Right forelimb (tissue), 1 donor: ENCODE measurements around the gene KRTAP16-1.
"Not testable (repeated sequence)": the region's sequence is repeated elsewhere in the genome, so short reads cannot be mapped to it uniquely, and the experiment has no call there.

Experiments used
- DNase-seq: peaks from one replicate; pipeline ENCODE4 v3.0.0-alpha.2; 2018

The KRTAP16-1 gene, protein sequence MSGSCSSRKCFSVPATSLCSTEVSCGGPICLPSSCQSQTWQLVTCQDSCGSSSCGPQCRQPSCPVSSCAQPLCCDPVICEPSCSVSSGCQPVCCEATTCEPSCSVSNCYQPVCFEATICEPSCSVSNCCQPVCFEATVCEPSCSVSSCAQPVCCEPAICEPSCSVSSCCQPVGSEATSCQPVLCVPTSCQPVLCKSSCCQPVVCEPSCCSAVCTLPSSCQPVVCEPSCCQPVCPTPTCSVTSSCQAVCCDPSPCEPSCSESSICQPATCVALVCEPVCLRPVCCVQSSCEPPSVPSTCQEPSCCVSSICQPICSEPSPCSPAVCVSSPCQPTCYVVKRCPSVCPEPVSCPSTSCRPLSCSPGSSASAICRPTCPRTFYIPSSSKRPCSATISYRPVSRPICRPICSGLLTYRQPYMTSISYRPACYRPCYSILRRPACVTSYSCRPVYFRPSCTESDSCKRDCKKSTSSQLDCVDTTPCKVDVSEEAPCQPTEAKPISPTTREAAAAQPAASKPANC

DNA sequence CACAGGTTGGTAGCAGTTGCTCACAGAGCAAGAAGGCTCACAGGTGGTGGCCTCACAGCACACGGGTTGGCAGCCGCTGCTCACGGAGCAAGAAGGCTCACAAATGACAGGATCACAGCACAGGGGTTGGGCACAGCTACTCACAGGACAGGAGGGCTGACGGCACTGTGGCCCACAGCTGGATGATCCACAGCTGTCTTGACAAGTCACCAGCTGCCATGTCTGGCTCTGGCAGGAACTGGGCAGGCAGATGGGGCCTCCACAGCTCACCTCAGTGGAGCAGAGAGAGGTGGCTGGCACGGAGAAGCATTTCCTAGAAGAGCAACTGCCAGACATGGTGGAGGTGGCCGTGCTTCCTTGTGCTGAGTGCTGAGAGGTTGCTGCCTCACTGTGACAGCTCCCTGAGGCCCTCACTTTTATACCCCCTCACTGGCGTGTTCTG, at the start of gene KRTAP16-1:
KRTAP16-1 (minus strand) TSS at position 392 of the 442 bp plus-strand sequence; CDS start at position 336, 56 bp downstream.
- no peak for DNase-seq

DNA sequence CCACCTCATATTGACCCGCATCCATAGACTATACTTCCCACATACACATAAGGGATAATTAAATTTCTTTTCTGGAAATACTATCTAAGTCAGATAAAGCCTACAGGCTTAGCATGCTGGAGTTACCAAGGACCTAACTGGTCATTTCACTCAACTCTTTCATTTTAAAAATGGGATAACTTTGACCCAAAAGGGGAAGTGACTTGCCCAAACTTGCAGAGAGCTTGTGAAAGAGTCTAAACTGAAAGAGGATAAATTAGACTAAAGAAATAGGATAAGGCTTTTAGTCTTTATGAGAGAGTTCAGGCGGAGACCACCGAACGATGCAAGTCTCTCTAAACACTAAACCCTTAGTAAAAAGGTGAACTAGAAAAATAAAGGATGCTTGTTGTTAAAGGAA, 45.4 kb upstream of the KRTAP16-1 start:
- DNase-seq: no peak

DNA sequence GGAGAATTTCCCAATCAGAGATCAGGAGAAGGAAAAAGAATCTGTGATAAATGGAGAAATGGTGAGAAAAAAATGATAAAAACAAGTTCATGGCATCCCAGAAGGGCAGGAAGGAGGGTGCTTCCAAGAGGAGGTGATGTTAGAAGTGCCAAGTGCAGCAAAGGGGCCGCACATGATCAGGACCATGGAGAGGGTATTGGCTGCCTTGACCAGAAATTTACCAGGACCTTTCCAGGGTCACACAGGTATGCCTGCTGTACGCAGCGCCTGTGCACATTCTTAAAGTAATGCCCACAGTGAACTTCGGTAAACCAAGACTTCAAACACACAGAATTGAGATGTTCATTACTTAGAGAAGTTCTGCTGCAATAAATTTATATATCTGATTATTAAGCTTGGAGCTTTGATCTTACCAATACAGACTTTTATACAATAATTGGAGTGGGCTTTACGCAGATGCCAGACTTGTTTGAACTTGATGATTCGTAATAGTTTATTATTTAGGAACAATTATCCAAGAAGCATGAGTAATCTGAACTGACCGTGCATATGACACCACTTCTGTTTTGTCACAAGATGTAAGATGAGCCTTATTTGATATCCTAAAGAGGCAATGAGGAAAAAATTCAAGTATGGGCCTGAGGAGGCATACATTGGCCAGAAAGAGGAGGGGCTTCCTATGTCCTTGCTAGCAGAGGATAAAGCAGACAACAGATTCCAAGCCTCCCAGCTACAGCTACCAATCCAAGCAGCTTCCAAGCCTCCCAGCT, 43.7 kb upstream of the KRTAP16-1 start:
- DNase-seq: no peak

DNA sequence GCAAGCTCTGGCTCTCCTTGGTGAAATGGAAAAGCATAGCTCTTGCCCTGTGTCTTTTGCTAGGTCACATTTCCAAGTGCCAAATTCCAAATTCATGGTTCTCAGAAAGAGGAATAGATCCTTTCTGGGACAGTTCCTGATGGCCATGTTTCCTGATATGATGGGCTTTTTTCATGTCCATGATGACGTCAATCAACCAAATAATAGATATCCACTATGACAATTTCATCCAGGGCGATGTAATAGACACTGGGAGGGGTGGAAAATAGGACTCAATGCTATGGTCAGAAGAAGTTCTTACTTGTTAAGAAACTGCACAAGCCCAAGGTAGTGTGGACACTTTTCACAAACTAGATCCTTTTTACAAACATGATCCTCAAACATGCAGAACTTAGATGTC, 42.1 kb upstream of the KRTAP16-1 start:
- DNase-seq: no peak

DNA sequence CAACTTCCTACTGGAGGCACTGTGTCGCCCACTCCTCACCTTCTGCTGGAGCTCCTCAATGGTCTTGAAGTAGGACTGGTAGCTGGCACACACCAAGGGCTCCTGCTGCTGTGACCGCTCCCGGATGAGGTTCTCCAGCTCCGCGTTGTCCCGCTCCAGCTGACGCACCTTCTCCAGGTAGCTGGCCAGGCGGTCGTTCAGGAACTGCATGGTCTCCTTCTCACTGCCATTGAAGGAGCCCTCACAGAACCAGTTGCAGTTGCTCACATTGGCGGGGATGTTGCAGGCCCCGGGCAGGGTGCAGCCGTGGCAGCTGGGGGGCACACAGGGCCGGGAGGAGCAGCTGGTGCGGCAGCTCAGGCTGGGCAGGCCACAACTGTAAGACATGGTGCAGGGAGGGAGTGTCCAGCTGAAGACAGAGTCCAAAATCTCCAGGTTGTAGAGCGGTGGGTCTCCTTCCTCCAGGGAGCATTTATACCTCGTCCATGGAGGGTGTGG, 41.3 kb upstream of the KRTAP16-1 start, which contains the start of gene KRT33A:
KRT33A (minus strand) TSS at position 448 of the 498 bp plus-strand sequence; CDS start at position 387, 61 bp downstream.
- DNase-seq: not testable (repeated sequence)

DNA sequence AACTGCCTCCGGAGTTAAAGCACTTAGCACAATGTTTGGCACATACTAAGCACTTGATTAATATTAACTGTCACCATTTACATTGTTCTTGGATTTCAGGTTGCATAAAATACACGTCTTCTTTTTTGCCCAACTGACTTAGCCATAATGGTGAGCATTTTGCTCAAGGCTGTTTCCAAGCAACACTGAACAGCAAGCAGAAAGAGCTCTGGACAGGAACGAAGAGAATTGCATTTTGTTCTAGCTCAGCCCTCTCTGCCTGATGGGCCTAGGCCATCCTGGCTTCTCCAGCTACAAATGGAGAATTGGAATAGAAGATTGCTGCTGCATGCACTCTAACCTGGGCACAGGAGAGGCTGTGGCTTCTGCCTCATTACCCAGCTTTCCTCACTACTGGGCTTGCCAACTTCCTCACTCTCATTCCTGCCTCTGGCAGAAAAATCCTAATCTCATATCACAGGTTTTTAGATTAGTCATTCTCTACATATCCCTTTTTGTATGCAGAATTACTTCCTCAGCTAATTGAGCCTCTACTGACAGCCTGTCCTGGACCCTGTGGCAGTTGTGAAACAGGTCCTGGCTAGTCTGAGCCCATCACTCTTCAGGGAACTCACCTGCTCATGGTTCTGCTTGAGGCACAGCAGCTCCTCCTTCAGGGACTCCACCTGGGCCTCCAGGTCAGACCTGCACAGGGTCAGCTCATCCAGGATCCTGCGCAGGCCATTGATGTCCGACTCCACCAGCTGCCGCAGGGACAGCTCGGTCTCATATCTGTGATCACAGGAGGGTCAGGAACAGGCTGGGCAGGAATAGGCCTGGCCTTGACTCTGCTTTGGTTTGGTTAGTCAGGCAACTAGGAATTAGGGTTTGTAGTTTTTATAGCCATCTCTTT, 39.0 kb upstream of the KRTAP16-1 start:
- DNase-seq: no peak

DNA sequence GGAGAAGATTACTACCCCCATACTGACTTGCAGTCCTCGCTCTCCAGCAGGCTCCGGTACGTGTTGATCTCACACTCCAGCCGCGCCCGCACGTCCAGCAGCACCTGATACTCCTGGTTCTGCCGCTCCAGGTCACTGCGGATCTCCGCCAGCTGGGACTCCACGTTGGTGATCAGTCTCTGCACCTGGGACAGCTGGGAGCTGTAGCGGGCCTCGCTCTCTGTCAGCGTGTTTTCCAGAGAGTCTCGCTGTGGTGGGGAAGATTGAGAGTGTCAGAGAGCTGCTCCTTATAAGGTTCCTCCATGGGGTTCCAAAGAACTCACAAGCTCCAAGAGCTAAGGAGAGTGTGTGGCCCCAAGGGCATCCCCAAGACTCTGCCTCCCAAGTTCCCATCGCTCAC, 37.3 kb upstream of the KRTAP16-1 start:
- not testable (repeated sequence) for DNase-seq

DNA sequence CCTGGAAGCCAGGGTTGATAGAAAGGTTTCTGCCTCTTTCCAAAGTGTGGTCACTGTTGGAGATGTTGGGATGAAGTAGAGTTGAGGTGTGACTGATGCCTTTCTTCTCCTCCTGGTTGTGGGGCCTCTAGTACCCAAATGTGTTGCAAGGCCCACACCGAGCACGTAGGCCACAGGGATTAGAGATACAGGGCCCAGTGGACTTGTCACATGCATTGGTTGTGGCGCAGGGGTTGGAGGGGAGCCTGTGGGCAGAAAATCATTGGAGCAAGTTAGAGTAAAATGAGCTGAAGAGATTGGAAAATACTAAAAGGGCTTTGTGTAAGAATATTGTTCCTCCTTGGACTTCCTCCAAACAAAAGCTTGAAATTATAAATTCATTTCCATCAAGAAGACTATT, 36.9 kb upstream of the KRTAP16-1 start:
- DNase-seq: no peak

DNA sequence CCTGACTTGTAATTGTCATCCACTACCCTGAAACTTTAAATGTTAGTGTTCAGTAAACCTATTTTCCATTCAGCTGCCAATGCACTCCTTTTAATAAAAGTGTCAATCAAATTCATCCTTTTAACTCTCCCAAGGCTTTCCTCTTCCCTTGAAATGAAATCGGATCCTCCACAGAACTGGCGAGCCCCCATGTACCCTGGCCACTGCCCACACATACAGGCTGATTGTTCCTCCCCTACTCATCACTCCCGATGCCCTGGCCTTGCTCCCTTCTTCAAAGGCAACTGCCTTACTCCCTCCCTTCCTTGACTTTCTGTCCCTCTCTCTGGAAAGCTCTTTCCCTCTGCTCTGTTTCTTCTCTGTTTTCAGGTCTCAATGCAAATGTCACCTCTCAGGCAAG, 33.9 kb upstream of the KRTAP16-1 start:
- no peak for DNase-seq

DNA sequence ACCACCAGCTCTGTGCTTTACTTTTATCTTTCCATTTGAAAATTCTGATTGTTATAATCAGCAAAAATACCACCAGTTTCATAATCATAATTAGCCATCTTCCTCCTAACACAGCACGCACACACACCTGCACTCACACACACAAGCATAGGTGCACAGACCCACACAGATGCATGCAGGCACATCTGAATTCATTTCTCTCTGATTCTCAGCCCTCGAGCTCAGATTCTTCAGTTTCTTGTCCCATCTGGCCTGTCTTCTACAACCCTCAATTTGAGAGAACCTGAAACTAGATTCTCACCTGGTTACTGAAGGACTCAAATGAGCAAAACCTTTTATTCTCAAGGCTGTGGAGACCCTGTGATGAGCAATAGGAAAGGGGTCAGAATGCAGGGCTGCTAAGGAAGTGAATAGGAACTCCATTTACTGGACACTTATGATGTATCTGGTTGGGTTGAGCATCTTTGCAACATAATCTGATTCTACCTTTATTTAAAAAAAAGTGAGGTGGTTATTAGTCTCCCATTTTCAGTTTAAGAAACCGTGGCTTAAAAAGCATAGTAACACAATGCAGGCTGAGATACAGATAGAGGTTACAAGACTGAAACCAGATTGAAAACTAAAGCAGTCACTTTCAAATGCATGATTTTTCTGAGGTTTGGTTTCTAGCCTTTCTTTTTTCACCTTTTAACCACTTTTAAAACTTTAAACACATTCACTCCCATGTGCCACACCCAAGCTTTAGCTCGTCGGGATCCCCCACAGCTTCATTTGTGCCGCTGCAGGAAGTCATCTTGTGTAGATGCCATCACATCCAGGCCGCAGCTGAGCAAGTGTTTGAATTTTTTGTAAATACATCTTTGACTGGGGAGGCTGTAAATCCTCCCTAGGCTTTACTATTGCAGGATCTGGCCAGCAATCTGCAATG, 32.1 kb upstream of the KRTAP16-1 start:
- DNase-seq: no peak

DNA sequence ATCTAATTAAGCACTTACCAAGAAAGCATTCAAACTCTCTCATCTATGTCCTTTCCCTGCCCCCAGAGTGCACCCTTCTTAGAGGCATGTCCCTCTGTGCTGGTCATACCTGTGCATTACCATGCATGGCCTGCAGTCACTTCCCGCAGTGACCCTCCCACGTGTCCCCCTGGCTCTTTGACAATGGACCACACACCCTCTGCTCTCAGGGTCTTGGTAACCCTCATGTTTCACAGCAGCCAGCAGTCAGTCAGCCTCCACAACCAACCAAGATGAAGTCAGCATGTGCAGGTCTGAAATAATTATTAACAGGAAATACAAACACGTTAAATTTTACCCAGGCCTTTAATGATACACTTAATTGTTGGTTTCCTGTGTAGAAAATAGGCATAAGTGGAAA, 31.4 kb upstream of the KRTAP16-1 start:
- no peak for DNase-seq

DNA sequence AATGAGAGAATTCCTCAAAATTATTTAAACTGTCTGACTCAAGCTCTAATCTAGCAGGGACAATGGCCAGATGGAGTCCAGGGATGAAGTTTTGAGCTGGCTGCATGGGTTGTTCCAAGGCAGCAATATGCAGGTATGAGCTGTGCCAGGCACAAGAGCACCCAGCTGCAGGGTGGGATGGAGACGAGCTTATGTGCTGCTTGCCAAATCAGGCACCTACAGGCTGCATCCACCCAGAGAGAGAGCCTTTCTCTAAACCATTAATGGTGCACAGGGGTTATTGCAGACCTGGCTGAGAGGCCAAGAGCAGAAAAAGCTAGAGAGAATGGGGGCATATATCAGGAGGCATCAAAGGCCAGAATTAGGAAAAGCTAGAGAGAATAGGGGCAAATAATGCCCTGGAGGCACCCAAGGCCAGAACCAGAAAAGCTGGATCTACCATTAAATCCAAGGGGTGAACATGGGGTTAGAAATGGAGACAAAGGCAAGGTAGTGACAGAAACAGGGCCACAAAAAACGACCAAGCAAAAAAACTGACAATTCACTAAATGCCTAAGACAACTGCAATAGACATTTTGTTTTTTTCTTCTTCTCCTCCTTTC, 30.6 kb upstream of the KRTAP16-1 start:
- no peak for DNase-seq

DNA sequence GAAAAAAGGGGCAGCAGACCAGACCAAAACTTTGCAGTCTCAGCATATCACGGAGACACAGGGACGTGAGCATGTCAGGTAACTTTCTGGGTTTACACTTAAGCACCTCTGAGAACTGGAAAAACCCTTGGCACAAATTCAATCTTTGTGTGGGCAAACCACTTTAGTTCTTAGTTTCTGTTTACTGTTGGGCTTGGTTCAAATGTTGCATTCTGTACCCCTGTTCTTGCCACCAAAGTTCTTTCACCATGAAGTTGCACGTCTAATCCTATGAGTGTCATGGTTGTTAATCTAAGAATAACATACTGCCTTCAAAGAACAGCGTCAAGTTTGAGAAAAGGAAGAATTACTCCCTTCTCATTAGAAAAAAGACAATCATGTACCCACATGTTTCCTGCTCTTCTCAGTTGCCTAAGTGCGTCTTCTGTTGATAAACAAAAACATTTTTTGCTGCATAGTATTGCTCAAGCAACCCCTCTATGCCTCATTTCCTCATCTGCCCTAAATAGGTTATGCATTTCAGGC, 29.9 kb upstream of the KRTAP16-1 start:
- no peak for DNase-seq

DNA sequence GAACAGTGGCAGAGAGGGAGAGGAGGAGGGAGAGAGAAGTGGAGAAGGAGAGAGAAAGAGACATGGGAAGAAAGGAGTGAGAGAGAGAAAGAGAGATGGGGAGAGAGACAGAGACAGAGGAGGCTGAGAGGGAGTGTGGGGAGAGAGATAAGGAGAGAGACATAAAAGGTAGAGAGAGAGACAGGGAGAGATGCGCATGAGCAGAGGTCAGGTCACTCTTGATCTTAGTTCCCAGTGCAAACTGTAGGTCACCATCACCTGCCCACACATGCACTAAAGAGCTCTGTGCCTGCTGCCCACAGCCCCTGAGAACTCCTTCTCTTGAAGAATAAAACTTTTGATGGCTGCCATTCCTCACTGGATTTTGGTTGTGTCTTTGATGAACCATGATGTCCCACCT, 26.6 kb upstream of the KRTAP16-1 start:
- no peak for DNase-seq

DNA sequence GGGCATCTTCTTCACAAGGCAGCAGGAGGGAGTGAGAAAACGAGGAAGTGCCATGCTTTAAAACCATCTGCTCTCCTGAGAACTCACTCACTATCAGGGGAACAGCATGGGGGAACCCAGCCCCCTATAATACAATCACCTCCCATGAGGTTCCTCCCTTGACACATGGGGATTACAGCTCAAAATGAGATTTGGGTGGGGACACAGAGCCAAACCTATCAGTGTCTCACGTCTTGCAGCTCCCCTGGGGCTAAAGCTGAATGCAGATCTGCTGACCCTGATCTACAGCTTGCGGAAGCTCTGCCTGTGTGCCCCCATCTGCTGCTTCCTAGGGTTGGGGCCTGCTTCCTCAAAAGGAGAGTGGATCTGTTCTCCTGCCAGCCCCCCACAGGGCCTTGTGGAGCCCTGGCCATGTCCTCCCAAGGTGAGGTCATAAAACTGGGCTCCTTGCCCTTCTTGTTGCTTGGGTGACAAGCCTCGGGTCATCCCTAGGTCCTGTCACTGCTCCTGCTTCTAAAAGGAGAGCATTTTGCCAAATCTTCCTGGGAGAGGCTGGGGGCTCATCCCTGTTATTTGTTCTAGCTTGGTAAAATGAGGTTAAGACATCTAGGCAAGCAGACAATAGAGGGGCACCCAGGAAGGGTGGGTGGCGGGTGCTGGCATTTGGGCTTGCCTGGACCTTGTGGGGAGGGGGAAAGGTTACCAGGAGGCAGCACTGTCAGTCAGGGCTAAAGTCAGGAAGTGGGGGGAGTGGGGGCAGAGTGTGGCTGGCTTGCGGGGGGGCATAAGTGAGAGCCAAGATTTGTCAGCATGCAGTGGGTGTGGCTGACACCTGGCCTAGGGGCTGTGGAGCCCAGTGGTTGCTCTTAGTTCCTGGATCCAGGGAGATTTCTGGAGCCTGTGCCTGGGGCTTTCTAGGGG, 25.5 kb upstream of the KRTAP16-1 start:
- DNase-seq: no peak

DNA sequence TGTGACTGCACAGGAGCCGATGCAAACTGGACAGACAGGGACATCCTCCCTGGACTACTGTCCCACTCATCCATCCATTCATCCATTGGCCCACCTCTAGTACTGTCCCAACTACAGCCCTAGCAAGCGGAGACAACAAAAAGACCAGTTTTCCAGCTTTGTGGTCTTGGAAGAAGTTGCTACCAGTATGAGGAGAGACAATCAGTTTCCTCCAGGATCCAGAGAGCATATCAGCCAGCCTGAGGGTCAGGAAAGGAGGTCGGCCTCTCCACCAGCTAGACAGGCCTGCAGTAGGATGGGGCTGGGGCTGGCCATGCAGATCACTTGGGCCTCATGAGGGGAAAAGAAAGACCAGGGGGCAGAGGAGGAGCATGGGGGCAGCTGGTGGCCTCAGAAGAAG, 24.7 kb upstream of the KRTAP16-1 start:
- DNase-seq: no peak

DNA sequence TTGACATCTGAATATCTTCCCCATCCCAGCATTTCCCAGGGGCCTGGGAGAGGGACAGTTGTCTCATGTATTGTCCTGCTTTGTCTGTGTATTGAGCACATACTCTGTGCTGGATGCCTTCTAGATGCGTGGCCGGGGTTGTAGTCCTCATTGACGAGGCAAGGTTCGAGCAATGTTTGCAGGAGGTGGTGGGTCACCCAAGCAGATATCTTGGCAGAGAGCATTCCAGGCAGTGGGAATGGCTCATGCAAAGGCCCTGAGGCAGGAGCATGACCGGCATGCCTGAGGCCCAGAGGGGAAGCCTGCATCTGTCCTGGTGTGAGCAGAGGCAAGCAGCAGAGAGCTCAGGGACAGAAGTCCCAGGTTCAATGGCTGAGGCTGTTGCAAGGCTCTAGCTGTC, 24.0 kb upstream of the KRTAP16-1 start:
- DNase-seq: no peak

DNA sequence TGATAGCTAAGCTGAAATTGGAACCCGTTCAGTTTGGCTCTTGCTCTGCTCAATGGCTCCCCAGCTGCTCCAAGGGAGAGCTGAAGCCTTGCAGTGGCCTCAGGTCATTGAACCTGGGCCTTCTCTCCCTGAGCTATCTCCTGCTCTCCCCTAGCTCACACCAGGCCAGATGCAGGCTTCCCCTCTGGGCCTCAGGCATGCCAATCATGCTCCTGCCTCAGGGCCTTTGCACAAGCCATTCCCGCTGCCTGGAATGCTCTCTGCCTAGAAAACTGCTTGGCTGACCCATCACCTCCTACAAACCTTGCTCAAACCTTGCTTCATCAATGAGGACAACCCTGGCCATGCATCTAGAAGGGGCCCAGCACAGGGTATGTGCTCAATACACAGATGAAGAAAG, 23.1 kb upstream of the KRTAP16-1 start:
- no peak for DNase-seq

DNA sequence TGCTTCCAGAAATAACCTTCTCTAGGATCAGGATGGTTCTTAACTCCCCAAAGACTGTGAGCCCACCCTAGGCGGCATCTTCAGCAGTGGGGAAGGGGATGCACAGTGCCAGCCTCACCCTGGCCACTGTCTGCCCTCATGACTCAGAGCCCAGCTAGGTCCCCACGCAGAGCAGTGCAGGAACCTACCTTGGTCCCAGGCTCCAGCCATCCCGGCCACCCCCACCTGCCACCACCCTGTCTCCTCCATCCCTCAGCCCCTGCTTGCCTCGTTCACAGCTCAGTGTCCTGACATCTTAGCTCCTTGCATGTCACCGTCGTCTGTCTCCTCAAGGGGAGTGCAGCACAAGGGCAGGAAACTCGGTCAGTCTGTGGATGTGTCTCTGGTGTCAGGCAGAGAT, 22.5 kb upstream of the KRTAP16-1 start:
- DNase-seq: no peak
